ENCODE data around the gene KIAA1671. TPM values are rescaled to one million over a fixed set of nuclear protein-coding genes. Genes with fewer than 3 reads are reported as not detected.

Gene KIAA1671
- total RNA-seq, 2 donors from 2014 or later: 16.8 to 21.7 TPM

DNA sequence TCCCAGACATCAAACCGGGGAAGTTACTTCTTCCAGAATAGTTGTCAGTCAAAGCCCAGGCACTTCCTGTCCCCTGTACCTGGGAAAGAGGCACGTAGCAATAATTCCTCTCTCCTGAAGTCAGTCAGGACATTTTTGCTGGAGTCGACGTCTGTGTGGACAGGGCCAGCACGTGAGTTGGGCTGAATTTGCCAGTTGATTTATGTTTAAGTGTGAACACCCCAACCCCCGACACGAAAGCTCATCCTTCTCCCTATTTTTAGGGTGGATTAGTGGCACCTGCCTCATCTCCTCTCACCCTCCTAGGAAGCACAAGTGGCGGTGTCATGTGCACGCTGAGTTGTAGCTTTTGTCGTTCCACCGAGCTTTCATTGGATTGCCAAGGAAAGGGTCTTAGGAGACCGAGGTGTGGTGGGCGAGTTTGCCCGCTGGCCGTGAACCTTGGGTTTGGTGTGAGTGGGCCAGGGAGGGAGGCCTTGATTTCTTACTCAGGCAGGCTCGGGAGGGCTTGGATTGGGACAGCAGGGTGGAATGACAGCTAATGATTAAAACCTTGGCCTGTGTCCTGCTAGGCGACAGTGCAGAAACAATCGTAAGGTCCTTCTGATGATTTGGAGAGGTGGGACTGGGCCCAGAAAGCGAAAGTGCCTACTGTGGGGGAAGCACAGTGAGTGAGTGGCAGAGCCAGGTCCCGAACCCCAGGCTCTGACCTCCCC, 160.2 kb downstream of the KIAA1671 start:
- Histone ChIP-seq H3K27ac (peak overlapping the region; percentile 52 to 77), H3K4me3 (peak overlapping the region; percentile 47 to 58), H3K27me3 (no peaks in the 10 kb centered on the region), H3K9me3 (peaks cover 0 to 5% of the 10 kb centered on the region in 2 donors), H3K4me1 (peaks cover 0 to 43% of the 10 kb centered on the region in 2 donors), H3K36me3 (no peaks in the 10 kb centered on the region)
- no peak for DNase-seq (ENCODE audit: low spot score)
- TF ChIP-seq, protein P1, sequence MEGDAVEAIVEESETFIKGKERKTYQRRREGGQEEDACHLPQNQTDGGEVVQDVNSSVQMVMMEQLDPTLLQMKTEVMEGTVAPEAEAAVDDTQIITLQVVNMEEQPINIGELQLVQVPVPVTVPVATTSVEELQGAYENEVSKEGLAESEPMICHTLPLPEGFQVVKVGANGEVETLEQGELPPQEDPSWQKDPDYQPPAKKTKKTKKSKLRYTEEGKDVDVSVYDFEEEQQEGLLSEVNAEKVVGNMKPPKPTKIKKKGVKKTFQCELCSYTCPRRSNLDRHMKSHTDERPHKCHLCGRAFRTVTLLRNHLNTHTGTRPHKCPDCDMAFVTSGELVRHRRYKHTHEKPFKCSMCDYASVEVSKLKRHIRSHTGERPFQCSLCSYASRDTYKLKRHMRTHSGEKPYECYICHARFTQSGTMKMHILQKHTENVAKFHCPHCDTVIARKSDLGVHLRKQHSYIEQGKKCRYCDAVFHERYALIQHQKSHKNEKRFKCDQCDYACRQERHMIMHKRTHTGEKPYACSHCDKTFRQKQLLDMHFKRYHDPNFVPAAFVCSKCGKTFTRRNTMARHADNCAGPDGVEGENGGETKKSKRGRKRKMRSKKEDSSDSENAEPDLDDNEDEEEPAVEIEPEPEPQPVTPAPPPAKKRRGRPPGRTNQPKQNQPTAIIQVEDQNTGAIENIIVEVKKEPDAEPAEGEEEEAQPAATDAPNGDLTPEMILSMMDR (IDR thresholded peaks at IDR 0.05): no peak

DNA sequence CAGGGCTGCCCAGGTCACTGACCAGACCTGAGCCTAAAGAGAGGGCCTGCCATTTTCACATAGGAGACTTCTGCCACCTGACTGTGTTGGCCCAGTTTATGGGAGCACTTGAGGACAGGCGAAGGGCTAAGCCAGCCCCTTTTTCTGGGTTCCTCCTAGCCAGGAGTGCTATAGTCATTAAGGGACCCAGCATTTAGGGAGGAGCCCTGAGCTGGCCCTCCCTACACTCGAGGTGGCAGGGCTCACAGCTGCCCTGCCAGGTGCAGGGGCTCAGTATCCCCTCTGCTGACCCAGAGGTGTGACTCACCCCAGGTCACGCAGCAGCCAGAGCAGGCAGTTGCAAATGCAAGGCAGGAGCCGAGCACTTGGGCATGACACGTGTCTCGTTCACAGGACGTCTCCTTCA, 160.8 kb downstream of the KIAA1671 start:
- Histone ChIP-seq H3K36me3 (no peaks in the 10 kb centered on the region), H3K4me1 (peaks cover 0 to 43% of the 10 kb centered on the region in 2 donors), H3K27ac (peak overlapping the region; percentile 52 to 77), H3K27me3 (no peaks in the 10 kb centered on the region), H3K9me3 (peaks cover 0 to 5% of the 10 kb centered on the region in 2 donors), H3K4me3 (peak overlapping the region in 1 of 2 donors; percentile 58)
- TF ChIP-seq, protein P1 (IDR thresholded peaks at IDR 0.05): no peak
- no peak for DNase-seq (ENCODE audit: low spot score)

DNA sequence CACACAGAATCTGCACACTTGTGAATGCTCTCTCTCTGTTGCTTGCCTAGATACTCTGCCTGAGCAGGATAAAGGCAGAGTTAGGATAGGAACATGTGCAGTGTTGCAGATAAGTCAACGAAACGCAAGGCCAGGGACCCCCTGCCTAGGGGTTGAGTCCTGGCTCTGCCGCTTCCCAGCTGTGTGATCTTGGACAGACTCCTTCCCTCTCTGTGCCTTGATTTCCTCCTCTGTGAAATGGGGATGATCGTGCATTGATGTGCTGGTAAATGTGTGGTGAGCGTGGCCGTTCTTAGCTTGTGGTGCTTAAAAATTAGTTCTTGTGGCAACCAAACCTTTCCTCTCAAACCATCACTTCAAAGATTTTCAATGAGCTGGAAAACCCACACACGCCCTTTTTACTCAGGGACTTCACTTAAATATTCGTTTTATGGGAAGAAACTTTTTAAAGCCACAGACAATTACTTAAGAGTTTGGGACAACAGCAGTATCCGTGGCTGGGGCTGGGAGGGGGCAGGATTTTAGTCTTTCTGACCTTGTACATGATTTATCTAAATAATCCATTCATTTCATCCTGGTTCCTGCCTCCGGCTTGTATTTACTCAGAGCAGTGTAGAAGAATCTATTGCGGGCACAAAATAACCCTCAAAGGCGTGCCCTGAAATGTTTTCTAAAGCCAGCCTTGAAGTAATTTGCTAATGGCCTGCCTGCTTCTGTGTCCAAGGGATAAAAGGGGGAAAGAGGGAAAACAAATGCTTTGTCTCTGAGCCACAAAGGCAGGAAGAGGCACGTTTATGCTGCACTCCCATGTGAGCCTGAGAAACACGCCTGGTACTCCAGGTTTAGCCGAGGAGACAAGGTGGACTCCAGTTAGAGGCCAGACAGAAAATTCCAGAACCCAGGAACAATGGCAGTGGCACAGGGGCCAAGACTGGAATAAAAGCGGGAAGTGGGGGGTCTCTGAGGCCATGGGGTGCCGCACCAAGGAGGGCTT, 162.2 kb downstream of the KIAA1671 start:
- Histone ChIP-seq H3K9me3 (no peaks in the 10 kb centered on the region), H3K27ac (peak overlapping the region; percentile 11 to 77), H3K36me3 (no peaks in the 10 kb centered on the region), H3K27me3 (no peaks in the 10 kb centered on the region), H3K4me3 (no peak overlapping the region), H3K4me1 (peaks cover 0 to 45% of the 10 kb centered on the region in 2 donors)
- TF ChIP-seq, protein P1 (IDR thresholded peaks at IDR 0.05): no peak
- no peak for DNase-seq (ENCODE audit: low spot score)

DNA sequence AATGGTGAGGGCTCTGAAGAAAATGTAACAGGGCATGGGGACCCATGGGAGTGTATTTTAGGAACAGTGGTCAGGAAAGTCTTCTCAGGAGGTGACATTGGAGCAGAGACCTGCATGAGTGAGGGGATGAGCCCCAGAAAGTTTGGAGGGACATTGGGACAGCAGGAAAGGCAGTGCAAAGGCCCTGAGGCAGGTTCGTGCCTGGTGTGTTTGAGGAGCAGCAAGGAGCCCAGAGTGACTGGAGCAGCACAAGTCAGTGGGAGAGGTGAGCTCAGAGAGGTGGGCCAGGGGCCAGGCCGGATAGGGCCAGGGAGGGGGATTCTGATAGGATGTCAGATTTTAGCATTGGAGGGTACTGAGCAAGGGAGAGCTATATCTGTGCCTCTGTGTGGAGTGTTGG, 167.1 kb downstream of the KIAA1671 start:
- Histone ChIP-seq H3K36me3 (no peaks in the 10 kb centered on the region), H3K9me3 (no peaks in the 10 kb centered on the region), H3K27ac (peak overlapping the region; percentile 50 to 58), H3K4me3 (no peak overlapping the region), H3K4me1 (peaks cover 0 to 7% of the 10 kb centered on the region in 2 donors), H3K27me3 (no peaks in the 10 kb centered on the region)
- TF ChIP-seq, protein P1 (IDR thresholded peaks at IDR 0.05): no peak
- DNase-seq (ENCODE audit: low spot score): no peak

DNA sequence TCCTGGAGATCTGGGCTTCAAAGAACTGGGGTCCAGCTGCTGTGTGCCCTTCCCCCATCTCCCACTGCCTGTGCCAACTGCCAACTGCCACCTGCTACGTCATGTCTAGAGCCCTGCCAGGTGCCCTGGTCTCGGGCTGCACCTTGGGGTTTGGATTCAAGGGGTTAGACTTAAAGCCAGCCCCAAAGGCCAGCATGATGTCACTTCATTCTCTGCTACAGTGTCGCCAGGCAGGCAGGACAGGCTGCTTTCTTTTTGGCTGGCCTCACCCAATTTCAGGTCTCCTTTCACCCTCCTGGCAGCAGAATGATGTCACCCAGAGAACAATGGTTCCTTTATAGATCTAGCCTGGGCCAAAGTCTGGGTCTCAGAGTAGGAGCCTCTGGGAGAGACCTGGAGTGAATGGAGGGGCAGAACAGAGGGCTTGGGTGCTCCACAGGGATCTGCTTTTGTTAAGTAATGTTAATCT, 167.6 kb downstream of the KIAA1671 start:
- DNase-seq (ENCODE audit: low spot score): no peak
- Histone ChIP-seq H3K4me1 (peaks cover 0 to 7% of the 10 kb centered on the region in 2 donors), H3K4me3 (no peak overlapping the region), H3K27ac (peak overlapping the region; percentile 50 to 58), H3K36me3 (no peaks in the 10 kb centered on the region), H3K27me3 (no peaks in the 10 kb centered on the region), H3K9me3 (no peaks in the 10 kb centered on the region)
- TF ChIP-seq, protein P1 (IDR thresholded peaks at IDR 0.05): no peak
